ENCODE data around the gene PCBD1. TPM values are rescaled to one million over a fixed set of nuclear protein-coding genes. Genes with fewer than 3 reads are reported as not detected.

The PCBD1 gene
- total RNA-seq, 1 donor from 2014 or later: 29.1 TPM

GRCh38 chr10:70833601-70834000 is 54.8 kb downstream of the PCBD1 start:
- Mint-ChIP-seq H3K27me3 (ENCODE audit: unreplicated experiment) (no peaks in the 10 kb centered on the region), H3K4me3 (ENCODE audit: unreplicated experiment) (no peak overlapping the region), H3K36me3 (ENCODE audit: unreplicated experiment) (no peaks in the 10 kb centered on the region), H3K9me3 (ENCODE audit: unreplicated experiment) (no peaks in the 10 kb centered on the region), H3K4me1 (ENCODE audit: low read depth, unreplicated experiment) (peaks cover 17% of the 10 kb centered on the region), H3K27ac (ENCODE audit: unreplicated experiment) (no peak overlapping the region)
- TF ChIP-seq, protein P1, sequence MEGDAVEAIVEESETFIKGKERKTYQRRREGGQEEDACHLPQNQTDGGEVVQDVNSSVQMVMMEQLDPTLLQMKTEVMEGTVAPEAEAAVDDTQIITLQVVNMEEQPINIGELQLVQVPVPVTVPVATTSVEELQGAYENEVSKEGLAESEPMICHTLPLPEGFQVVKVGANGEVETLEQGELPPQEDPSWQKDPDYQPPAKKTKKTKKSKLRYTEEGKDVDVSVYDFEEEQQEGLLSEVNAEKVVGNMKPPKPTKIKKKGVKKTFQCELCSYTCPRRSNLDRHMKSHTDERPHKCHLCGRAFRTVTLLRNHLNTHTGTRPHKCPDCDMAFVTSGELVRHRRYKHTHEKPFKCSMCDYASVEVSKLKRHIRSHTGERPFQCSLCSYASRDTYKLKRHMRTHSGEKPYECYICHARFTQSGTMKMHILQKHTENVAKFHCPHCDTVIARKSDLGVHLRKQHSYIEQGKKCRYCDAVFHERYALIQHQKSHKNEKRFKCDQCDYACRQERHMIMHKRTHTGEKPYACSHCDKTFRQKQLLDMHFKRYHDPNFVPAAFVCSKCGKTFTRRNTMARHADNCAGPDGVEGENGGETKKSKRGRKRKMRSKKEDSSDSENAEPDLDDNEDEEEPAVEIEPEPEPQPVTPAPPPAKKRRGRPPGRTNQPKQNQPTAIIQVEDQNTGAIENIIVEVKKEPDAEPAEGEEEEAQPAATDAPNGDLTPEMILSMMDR (IDR thresholded peaks at IDR 0.05; ENCODE audit: partially characterized antibody, unreplicated experiment): no peak
- DNase-seq: no peak

Other genes with a start within 250 kb of the PCBD1 start
- 29.8 TPM for gene ADAMTS14, start 216.1 kb downstream of the PCBD1 start, total RNA-seq (ENCODE audit: unreplicated experiment)
- not detected for gene TBATA, start 103.2 kb downstream of the PCBD1 start, total RNA-seq (ENCODE audit: unreplicated experiment)
- gene SGPL1, start 72.6 kb downstream of the PCBD1 start, total RNA-seq (ENCODE audit: unreplicated experiment): 111 TPM

All from glutamatergic neuron (in vitro differentiated cells).